GM21723 (cell line): ENCODE data around the gene VAT1L.

Source experiments
- ATAC-seq: cut with Tn5 transposase; IDR thresholded peaks from one replicate; pipeline ENCODE4 v1.9.1; 2021; ENCODE audit warnings: mild to moderate bottlenecking, moderate library complexity; ENCODE audit not compliant: unreplicated experiment

VAT1L gene

GRCh38 chr16:77833921-77834634 is 45.7 kb downstream of the VAT1L start:
- ATAC-seq = no peak

GRCh38 chr16:77834635-77835540 is 46.5 kb downstream of the VAT1L start:
- ATAC-seq = no peak

GRCh38 chr16:77836801-77837200 is 48.4 kb downstream of the VAT1L start:
- no peak for ATAC-seq

GRCh38 chr16:77838597-77839255 is 50.4 kb downstream of the VAT1L start:
- ATAC-seq = no peak

DNA sequence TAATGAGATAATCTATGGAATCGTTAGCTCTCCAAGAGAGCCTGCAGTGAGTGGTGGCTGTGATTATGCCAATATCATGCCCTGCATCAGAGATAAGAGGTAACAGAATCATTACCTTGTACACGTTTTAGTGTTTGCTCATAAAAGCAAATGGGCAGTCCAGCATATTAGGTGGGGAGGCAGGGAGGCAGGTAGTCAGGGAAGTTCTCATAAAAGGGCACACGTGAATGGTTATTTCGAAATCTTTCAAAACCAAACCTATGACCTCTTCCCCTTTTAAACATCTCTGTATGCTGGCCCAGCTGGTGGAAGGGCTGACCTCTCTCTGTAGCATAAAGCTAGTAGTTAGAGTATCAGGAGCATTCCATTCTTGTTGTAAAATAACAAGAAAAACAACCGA is 51.7 kb downstream of the VAT1L start:
- no peak for ATAC-seq

- no peak for ATAC-seq
Measured at GRCh38 chr16:77840673-77841501, 52.5 kb downstream of the VAT1L start.

DNA sequence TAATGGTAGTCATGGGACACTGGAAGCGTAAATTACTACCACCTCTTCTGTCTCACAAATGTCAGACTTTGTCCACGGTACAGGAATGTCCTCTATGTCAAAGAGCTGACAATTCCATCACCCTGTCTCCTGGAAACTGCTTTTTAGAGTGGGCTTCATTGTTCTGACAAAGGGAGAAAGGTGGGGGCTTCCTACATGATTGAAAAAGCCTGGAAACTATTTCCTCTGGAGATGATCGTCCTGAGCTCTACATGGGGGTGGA is 53.1 kb downstream of the VAT1L start:
- no peak for ATAC-seq

DNA sequence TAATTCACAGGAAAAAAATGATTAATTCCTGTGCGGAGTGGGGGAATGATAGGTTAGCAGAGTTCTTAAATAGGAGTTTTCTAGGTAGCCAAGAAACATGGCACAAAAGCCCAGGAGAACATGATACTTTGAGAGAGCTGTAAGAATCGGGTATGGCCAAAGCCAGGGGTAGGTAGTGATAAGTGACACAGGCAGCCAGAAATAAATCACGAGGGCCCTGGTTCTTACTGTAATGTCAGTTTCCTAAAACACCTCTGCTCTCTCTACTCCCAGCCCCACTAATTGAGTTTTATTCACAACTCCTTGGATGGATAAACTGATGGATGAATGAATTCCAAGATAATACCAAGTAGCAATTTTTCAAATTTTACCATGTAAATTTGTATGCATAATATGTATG is 54.1 kb downstream of the VAT1L start:
- ATAC-seq = no peak

DNA sequence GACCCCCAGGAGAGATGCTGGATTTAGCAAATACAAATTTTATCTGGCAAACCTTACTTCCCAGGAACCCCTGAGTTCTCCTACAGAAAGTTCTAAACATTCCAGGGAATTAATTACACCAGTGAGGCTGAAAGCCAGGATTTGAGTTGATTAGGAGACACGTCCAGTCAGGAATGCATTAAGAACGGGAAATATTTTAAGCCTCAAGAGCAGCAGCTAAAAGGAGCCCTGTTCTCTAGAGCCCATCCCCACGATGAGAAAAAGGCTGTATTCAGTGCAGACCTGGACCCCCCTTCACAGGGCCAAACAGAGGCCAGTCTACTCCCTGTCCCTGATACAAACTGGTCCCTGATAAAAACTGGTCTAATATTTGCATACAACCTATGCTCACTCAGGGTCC is 55.0 kb downstream of the VAT1L start:
- ATAC-seq = no peak

- no peak for ATAC-seq
Measured at GRCh38 chr16:77844801-77845200, 56.4 kb downstream of the VAT1L start.

DNA sequence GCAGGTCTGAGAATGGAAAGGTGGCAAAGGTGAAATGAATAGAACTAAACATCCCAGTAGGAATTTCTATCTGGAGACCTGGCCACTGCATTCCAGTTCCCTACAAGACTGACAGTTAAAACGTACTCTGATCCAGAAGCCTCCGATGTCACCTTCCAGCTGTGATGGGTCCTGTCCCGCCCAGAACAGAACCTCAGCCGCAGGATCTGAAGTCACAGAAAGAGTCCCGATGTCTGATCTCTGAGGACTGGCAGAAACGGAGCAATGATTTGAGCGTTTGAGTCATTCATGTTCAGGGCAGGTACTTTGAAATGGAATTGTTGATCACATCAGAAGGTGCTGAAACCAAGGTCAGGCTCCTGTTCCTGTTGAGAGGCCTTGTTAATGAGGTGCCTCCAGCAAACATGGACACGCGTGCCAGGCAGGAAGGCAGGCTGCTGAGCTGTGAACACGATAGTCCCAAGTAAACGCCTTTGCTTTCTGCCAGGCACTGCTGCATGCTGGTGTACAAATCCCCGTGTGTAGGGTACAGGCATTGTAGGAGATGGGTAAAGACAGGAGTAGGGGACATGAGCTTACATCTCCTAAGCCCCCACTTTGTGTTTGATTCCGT is 61.4 kb downstream of the VAT1L start:
- no peak for ATAC-seq

DNA sequence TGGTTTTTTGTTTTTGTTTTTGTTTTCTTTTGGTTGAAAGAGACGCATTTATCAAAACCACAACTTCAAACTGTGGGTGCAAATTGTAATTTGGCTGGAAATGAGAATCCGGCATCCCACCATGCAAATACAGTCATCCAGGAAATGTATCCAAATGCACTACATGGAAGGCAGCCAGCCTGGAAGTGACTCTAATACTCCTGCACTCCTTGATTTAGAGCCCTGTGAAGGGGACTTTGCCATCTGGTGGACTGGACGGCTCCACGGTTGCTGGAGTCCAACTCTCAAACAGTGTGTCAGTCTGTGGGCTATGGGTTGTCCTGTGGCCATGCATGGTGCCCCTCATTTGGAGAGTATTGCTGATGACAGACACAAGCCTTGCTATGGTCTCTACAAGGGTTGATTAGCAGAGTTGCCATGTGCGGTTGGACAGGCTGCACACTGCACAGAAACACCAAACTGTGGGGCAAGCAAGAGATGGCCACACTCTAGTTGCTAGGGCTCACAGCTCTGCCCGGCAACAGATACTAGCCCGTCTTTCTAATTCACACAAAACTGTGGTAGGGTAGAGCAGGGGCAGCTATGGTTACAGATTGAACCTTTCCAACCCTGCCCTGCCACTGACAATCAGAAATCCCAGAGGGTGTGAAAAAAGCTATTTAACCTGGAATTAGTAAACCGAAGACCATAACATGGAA is 62.4 kb downstream of the VAT1L start:
- no peak for ATAC-seq

GRCh38 chr16:77853161-77853560 is 64.8 kb downstream of the VAT1L start:
- no peak for ATAC-seq

- no peak for ATAC-seq
Measured at GRCh38 chr16:77856438-77857160, 68.2 kb downstream of the VAT1L start.

DNA sequence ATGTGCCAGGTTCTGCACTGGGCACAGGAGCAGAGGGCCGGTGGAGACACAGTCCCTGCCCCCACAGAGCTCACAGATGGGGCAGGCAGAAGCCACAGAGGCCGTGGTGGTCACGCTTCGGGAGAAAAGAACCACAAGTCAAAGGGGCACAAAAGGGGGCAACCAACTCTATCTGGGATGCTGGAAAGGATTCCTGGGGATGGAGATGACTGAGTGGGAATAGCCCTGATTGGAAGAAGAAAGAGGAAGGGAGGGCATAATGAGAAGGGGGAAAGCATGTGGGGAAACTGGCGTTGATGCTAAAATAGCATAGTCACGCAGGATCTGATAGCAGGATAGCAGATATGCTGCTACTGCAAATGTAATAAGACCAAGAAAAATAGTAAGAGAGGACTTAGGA is 69.7 kb downstream of the VAT1L start:
- ATAC-seq = no peak

GRCh38 chr16:77859493-77860232 is 71.3 kb downstream of the VAT1L start:
- no peak for ATAC-seq

DNA sequence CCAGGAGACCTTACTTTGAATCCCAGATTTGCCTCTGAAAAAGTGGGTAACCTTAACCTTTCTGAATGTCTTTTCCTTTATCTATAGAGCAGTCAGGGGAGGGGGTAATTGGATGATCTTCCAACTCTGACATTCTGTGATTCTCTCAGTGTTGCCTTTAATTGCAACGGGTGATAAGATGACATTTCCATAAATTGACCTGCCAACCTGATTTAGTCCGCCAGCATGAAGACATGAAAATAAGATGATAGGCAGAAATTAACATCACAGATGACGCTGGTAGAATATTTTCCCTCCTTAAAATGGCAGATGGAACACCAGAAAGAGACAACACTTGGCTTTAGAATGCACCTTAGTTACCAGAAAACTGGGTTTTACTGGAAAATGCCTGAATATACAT is 72.6 kb downstream of the VAT1L start:
- ATAC-seq = no peak

DNA sequence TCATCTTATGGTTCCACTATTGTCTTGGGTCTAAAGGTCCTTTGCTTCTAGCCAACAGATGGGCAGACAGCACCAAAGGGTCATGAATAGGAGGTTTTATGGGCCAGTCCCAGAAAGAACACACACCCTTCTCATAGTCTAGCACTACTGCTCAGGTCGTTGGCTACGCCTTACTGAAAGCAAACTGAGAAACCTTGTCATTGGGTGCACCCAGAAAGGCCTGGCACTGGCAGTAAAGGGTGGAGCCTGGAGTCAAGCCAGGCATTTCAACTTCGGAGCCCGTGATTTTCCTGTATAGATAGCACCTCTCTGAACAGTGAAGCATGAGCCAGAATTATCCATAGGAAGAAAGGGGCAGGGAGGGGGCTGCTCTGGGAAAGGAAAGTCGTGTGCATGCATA is 74.9 kb downstream of the VAT1L start:
- no peak for ATAC-seq

DNA sequence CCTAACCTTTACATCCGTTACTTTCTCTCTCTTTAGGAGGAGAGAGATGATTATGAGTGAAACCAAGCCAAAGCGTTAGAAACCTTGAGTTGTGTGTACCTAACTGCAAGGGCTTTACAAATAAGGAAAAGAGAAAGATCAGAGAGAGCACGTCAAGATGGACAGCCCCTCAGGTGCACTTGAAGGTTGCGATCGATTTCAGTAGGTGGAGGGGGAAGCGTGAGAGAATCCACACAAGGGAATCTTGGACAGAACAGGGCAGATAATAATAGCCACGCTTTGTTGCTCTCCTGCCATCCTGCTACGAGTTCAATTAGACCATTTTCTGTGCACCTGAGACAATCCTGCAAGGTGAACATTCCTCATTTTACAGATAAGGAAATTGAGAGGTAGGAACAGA is 78.4 kb downstream of the VAT1L start:
- no peak for ATAC-seq
